22Rv1 (cell line): ENCODE results near the gene RAB7B.

Source experiments
- ZFX ChIP-seq: fragments of 450-650 bp; IDR thresholded peaks from 2 replicates; pipeline ENCODE4 v1.6.1; 2017; ENCODE audit warnings: antibody characterized with exemption, borderline replicate concordance
- TF ChIP-seq, protein P1 (sequence below): fragments of 450-650 bp; IDR thresholded peaks from 2 replicates; pipeline ENCODE4 v1.5.1; 2017; ENCODE audit warnings: mild to moderate bottlenecking

DNA sequence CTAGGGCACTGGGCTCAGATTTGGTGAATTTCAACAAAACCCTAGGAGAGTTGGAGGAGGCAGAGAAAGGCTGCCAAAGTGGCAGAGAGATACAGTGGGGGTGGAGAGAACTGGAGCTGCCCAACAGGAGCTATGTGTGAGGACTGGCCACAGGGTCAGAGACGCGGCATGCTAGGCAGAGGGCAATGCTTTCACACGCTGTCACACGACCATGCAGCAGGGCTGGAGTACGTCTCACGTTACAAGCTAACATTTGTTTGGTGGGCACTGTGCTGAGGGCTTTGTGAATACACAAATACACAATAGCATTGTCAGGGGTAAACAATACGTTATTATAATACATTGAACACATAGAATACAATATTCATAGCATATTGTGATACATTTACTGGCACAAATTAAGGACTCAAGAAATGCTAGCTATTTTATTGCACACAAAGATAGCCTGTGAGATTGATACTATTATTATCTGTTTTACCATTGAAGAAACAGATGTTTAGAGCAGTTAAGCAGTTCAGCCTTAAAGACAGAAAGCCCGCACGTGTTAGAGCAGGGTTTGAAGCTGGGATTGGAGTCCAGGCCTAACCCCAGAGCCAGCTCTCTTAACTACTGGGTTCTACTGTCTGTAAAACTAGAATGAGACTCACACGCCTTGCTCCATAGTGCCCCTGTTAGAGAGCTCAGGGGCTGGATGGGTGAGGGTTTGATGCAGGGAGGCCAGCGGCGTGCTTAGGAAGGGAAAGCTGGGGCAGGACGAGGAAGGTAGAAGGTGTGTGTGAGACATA lies 4.5 kb downstream of the RAB7B start:
- TF ChIP-seq, protein P1, sequence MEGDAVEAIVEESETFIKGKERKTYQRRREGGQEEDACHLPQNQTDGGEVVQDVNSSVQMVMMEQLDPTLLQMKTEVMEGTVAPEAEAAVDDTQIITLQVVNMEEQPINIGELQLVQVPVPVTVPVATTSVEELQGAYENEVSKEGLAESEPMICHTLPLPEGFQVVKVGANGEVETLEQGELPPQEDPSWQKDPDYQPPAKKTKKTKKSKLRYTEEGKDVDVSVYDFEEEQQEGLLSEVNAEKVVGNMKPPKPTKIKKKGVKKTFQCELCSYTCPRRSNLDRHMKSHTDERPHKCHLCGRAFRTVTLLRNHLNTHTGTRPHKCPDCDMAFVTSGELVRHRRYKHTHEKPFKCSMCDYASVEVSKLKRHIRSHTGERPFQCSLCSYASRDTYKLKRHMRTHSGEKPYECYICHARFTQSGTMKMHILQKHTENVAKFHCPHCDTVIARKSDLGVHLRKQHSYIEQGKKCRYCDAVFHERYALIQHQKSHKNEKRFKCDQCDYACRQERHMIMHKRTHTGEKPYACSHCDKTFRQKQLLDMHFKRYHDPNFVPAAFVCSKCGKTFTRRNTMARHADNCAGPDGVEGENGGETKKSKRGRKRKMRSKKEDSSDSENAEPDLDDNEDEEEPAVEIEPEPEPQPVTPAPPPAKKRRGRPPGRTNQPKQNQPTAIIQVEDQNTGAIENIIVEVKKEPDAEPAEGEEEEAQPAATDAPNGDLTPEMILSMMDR: no peak
- TF ChIP-seq ZFX: no peak
